ENCODE data around the gene TUBAL3.

TUBAL3 gene

DNA sequence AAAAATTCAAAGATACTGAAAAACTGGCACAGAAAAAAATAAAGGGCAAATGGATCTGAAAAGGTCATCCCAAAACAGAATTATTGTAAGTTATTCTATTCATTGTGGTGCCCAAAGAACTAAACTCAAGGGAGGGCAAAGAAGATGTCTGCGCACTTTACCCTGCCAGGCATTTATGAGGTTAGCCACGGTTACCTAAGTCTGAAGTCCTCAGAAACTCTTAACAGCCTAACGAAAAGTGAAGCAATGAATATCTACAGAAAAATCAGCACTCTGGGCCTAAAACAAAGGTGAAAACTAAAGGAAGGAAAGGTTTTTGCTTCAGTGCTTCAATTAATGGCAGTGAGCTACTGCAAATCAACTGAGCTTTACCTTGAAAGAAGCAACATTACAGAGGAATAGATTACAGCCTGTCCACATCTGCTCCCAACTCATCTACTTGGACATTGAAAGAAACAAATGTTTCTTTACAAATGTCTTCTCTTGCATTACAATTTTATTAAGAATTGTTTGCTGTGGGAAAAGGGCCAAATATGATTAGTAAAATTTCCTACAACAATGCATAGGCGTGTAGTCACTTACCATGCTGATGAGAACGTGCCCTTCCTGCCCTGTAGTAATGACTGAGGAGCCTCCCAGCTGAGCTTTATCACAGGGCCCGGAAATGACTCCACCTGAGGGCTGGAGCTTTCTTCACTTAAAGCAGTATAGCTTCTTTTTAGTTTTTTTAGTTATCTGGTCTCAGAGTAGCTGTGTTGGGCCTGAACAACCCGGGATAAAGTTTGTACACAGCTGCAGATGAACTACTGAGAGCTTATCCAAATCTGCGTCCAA, at the start of gene TUBAL3:
Gene TUBAL3, minus strand, starts transcription at position 621 of the 834 bp plus-strand sequence. Its CDS starts 36 bp downstream, at position 585.
- Histone ChIP-seq H3K27ac (no peak within 1 kb of the TSS), H3K4me1 (no peaks in the 10 kb centered on the region), H2AFZ (no peak within 1 kb of the TSS), H3K27me3 (ENCODE audit: control insufficient read depth, insufficient read depth, low read length) (no peaks in the 10 kb centered on the region), H3K9me3 (ENCODE audit: control insufficient read depth, low read length) (no peaks in the 10 kb centered on the region), H3K9ac (no peak within 1 kb of the TSS), H3K36me3 (ENCODE audit: control insufficient read depth, insufficient read depth, low read length) (no peaks in the 10 kb centered on the region), H3K4me2 (ENCODE audit: low read length) (no peak within 1 kb of the TSS), H3K4me3 (ENCODE audit: low read depth, low read length) (no peak within 1 kb of the TSS), H3K79me2 (no peaks in the 10 kb centered on the region)
- TF ChIP-seq, protein P1, sequence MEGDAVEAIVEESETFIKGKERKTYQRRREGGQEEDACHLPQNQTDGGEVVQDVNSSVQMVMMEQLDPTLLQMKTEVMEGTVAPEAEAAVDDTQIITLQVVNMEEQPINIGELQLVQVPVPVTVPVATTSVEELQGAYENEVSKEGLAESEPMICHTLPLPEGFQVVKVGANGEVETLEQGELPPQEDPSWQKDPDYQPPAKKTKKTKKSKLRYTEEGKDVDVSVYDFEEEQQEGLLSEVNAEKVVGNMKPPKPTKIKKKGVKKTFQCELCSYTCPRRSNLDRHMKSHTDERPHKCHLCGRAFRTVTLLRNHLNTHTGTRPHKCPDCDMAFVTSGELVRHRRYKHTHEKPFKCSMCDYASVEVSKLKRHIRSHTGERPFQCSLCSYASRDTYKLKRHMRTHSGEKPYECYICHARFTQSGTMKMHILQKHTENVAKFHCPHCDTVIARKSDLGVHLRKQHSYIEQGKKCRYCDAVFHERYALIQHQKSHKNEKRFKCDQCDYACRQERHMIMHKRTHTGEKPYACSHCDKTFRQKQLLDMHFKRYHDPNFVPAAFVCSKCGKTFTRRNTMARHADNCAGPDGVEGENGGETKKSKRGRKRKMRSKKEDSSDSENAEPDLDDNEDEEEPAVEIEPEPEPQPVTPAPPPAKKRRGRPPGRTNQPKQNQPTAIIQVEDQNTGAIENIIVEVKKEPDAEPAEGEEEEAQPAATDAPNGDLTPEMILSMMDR (IDR thresholded peaks at IDR 0.05): no peak

DNA sequence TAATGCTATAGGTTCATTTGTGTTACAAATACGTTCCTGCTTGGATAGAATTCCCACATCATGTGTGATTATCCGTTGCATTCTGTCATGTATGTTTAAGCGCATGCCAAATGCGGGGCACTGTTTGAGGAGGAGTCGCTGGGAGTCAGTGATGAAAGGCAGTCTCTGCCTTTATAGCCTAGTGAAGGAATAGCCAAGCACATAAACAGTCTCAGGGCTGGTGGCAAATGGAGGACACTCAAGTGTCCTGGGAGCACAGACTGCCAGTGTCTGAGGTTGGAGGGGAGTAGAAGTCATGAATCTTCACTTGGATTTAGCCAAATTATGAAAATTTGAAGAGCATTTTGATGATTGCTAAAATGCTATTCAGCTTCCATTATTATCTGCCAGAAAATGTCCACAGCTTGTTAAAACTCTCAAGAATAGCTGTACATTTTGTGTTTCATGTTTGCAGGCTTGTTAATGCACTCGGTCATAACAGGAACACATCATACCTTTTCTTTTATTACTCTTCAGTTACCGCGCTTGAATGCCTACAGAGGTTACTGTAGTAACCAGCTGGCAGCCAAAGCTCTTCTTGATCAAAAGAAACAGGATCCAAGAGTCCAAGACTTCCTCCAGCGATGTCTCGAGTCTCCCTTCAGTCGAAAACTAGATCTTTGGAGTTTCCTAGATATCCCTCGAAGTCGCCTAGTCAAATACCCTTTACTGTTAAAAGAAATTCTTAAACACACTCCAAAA, 49.3 kb upstream of the TUBAL3 start:
- no peak overlapping the region for H3K4me3 ChIP-seq (ENCODE audit: low read depth, low read length)
- H3K4me2 ChIP-seq (ENCODE audit: low read length): no peak overlapping the region
- no peaks in the 10 kb centered on the region for H3K36me3 ChIP-seq (ENCODE audit: control insufficient read depth, insufficient read depth, low read length)
- no peak overlapping the region for H3K9ac ChIP-seq
- TF ChIP-seq, protein P1 (IDR thresholded peaks at IDR 0.05): no peak
- no peaks in the 10 kb centered on the region for H3K4me1 ChIP-seq
- H2AFZ ChIP-seq: no peak overlapping the region
- no peak overlapping the region for H3K27ac ChIP-seq
- no peaks in the 10 kb centered on the region for H3K79me2 ChIP-seq
- H3K9me3 ChIP-seq (ENCODE audit: control insufficient read depth, low read length): no peaks in the 10 kb centered on the region
- no peaks in the 10 kb centered on the region for H3K27me3 ChIP-seq (ENCODE audit: control insufficient read depth, insufficient read depth, low read length)

DNA sequence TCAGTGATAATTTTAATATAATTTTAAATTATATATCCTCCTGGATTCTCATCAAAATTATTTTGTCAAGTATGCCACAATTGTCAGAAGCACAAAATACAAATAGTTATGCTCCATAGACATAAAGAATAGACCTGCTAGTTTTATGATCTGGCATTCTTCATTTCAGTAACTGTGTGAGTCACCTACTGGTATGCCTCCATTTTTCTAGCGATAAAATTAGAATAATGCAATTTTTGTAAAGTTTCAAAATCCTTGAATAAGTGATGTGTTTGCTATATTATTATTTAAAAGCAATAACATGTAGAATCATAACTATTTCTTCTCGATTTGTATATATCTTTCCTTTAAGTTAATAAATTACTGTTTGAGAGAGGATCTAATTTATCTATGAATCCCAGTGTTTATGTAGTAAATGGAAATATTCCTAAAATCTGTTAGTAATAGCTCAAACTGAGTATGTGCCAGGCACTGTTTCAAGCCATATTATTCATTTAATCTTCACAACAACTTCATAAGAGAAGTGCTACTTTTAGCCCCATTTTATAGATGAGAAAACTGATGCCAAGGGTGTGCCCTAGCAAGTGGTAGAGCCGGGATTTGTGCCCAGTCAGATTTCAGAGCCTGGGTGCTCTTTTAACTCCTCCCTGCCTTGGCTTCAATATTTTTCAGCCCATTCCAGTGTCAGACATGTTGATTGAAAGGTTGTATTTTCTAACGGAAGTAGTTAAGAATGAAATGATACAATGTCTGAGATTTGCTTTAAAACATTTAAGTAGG, 46.2 kb upstream of the TUBAL3 start:
- no peaks in the 10 kb centered on the region for H3K4me1 ChIP-seq
- no peak overlapping the region for H3K9ac ChIP-seq
- TF ChIP-seq, protein P1 (IDR thresholded peaks at IDR 0.05): no peak
- H3K9me3 ChIP-seq (ENCODE audit: control insufficient read depth, low read length): no peaks in the 10 kb centered on the region
- H3K4me2 ChIP-seq (ENCODE audit: low read length): no peak overlapping the region
- no peaks in the 10 kb centered on the region for H3K36me3 ChIP-seq (ENCODE audit: control insufficient read depth, insufficient read depth, low read length)
- H3K27ac ChIP-seq: no peak overlapping the region
- no peak overlapping the region for H2AFZ ChIP-seq
- no peaks in the 10 kb centered on the region for H3K27me3 ChIP-seq (ENCODE audit: control insufficient read depth, insufficient read depth, low read length)
- no peak overlapping the region for H3K4me3 ChIP-seq (ENCODE audit: low read depth, low read length)
- H3K79me2 ChIP-seq: no peaks in the 10 kb centered on the region

DNA sequence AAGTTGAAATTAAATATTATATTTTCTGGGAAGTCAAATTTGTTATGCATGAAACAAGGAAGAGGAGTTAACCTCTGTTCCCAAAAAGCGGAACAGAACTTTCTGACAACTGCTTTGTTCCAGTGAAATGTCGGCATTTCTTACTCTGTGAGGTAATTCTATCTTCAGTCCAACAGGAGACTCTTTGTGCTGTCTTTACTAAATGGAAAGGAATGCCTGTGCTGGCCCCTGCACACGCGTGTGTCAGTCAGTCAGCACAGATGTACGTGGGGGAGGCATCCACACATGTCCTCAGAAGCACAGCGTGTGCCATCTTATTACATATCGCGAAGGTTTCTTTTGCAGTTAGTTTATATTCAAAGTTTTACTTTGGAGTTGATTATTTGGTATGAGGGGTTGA, 45.2 kb upstream of the TUBAL3 start:
- Histone ChIP-seq H3K9ac (no peak overlapping the region), H3K36me3 (ENCODE audit: control insufficient read depth, insufficient read depth, low read length) (no peaks in the 10 kb centered on the region), H3K27me3 (ENCODE audit: control insufficient read depth, insufficient read depth, low read length) (no peaks in the 10 kb centered on the region), H3K9me3 (ENCODE audit: control insufficient read depth, low read length) (no peaks in the 10 kb centered on the region), H3K27ac (no peak overlapping the region), H2AFZ (no peak overlapping the region), H3K4me1 (no peaks in the 10 kb centered on the region), H3K4me3 (ENCODE audit: low read depth, low read length) (no peak overlapping the region), H3K79me2 (no peaks in the 10 kb centered on the region), H3K4me2 (ENCODE audit: low read length) (no peak overlapping the region)
- TF ChIP-seq, protein P1 (IDR thresholded peaks at IDR 0.05): no peak
